HEK293 (cell line): Measurements from ENCODE around the gene KANSL3.
A peak's percentile ranks its signal among the peaks of the same experiment; 100 is the strongest.

Experiments
- CTCF ChIA-PET: fragments of 350-600 bp; formaldehyde crosslinking; extraction: SDS; loops from one replicate; lab custom pipeline; 2021; ENCODE audit warnings: antibody characterized with exemption; lab: Yijun Ruan, JAX
- POLR2A ChIA-PET: fragments of 300-600 bp; formaldehyde crosslinking; extraction: SDS; loops from one replicate; lab custom pipeline; 2020; ENCODE audit warnings: antibody characterized with exemption, inconsistent platforms; lab: Yijun Ruan, JAX
- H3K27ac ChIP-seq: fragments of 200-500 bp; sonication (Bioruptor generic); 2 replicates; pipeline ENCODE4 v1.5.1; 2014; ENCODE audit warnings: low read depth, low read length, control low read depth, inconsistent platforms; ENCODE audit errors: extremely low read depth
- H3K36me3 ChIP-seq, 2 experiments: fragments of 200-500 bp in 1 of 2; sonication (Bioruptor generic) in 1 of 2; 1 replicate in 1 of 2; 2 replicates in 1 of 2; pipeline ENCODE4 v1.5.1; 2014 to 2017; ENCODE audit warnings: inconsistent platforms in 2 of 2, low read length in 2 of 2; ENCODE audit not compliant: control insufficient read depth in 2 of 2, insufficient read depth in 1 of 2
- H3K4me1 ChIP-seq: fragments of 200-500 bp; sonication (Bioruptor generic); 2 replicates; pipeline ENCODE4 v1.5.1; 2014; ENCODE audit warnings: mild to moderate bottlenecking, low read length, inconsistent platforms; ENCODE audit not compliant: control insufficient read depth, insufficient read depth
- H3K4me3 ChIP-seq: 2 replicates; pipeline ENCODE4 v1.5.1; 2011; ENCODE audit warnings: low read depth, mild to moderate bottlenecking, control low read depth, low read length, moderate library complexity
- H3K9me3 ChIP-seq: fragments of 200-500 bp; sonication (Bioruptor generic); 2 replicates; pipeline ENCODE4 v1.5.1; 2014; ENCODE audit warnings: low read depth, low read length, inconsistent platforms; ENCODE audit not compliant: control insufficient read depth, insufficient read depth
- KLF16 ChIP-seq: fragments of 450-650 bp; formaldehyde crosslinking; IDR thresholded peaks from 2 replicates; pipeline ENCODE4 v1.5.1; 2017; ENCODE audit warnings: missing biosample characterization, missing genetic modification characterization
- PRDM4 ChIP-seq: fragments of 450-650 bp; formaldehyde crosslinking; IDR thresholded peaks from 2 replicates; pipeline ENCODE4 v1.5.1; 2017; ENCODE audit warnings: missing biosample characterization, missing genetic modification characterization
- TSHZ1 ChIP-seq: fragments of 450-650 bp; formaldehyde crosslinking; IDR thresholded peaks from 2 replicates; pipeline ENCODE4 v1.5.1; 2016; ENCODE audit warnings: missing biosample characterization, missing genetic modification characterization, borderline replicate concordance
- WT1 ChIP-seq: fragments of 450-650 bp; formaldehyde crosslinking; IDR thresholded peaks from 2 replicates; pipeline ENCODE4 v1.5.1; 2016; ENCODE audit warnings: missing biosample characterization, missing genetic modification characterization
- YY2 ChIP-seq: fragments of 450-650 bp; formaldehyde crosslinking; IDR thresholded peaks from 2 replicates; pipeline ENCODE4 v1.5.1; 2016; ENCODE audit warnings: missing biosample characterization, missing genetic modification characterization
- ZBTB1 ChIP-seq: fragments of 450-650 bp; formaldehyde crosslinking; IDR thresholded peaks from 2 replicates; pipeline ENCODE4 v1.5.1; 2016; ENCODE audit warnings: missing biosample characterization, missing genetic modification characterization
- ZBTB6 ChIP-seq: fragments of 450-650 bp; formaldehyde crosslinking; IDR thresholded peaks from 2 replicates; pipeline ENCODE4 v1.5.1; 2017; ENCODE audit warnings: missing biosample characterization, missing genetic modification characterization
- ZBTB8A ChIP-seq: fragments of 450-650 bp; formaldehyde crosslinking; IDR thresholded peaks from 2 replicates; pipeline ENCODE4 v1.5.1; 2016; ENCODE audit warnings: missing biosample characterization, missing genetic modification characterization
- ZFP69B ChIP-seq: fragments of 450-650 bp; formaldehyde crosslinking; IDR thresholded peaks from 2 replicates; pipeline ENCODE4 v1.5.1; 2016; ENCODE audit warnings: missing biosample characterization, missing genetic modification characterization
- ZNF140 ChIP-seq: fragments of 450-650 bp; formaldehyde crosslinking; IDR thresholded peaks from 2 replicates; pipeline ENCODE4 v1.5.1; 2016; ENCODE audit warnings: missing biosample characterization, missing genetic modification characterization
- ZNF157 ChIP-seq: fragments of 450-650 bp; formaldehyde crosslinking; IDR thresholded peaks from 2 replicates; pipeline ENCODE4 v1.5.1; 2016; ENCODE audit warnings: missing biosample characterization, missing genetic modification characterization
- ZNF416 ChIP-seq: fragments of 450-650 bp; formaldehyde crosslinking; IDR thresholded peaks from 2 replicates; pipeline ENCODE4 v1.5.1; 2016; ENCODE audit warnings: missing biosample characterization, missing genetic modification characterization
- ZNF473 ChIP-seq: fragments of 450-650 bp; formaldehyde crosslinking; IDR thresholded peaks from 2 replicates; pipeline ENCODE4 v1.5.1; 2017; ENCODE audit warnings: missing biosample characterization, missing genetic modification characterization
- ZNF561 ChIP-seq: fragments of 450-650 bp; IDR thresholded peaks from 2 replicates; pipeline ENCODE4 v1.5.1; 2018; ENCODE audit warnings: missing biosample characterization, missing genetic modification characterization, borderline replicate concordance
- ZNF571 ChIP-seq: fragments of 450-650 bp; formaldehyde crosslinking; IDR thresholded peaks from 2 replicates; pipeline ENCODE4 v1.5.0; 2017; ENCODE audit warnings: missing biosample characterization, missing genetic modification characterization
- ZNF585B ChIP-seq: fragments of 450-650 bp; formaldehyde crosslinking; IDR thresholded peaks from 2 replicates; pipeline ENCODE4 v1.5.1; 2016; ENCODE audit warnings: missing biosample characterization, missing genetic modification characterization
- ZNF623 ChIP-seq: fragments of 450-650 bp; formaldehyde crosslinking; IDR thresholded peaks from 2 replicates; pipeline ENCODE4 v1.5.1; 2016; ENCODE audit warnings: missing biosample characterization, missing genetic modification characterization
- ZNF660 ChIP-seq: fragments of 450-650 bp; IDR thresholded peaks from 2 replicates; pipeline ENCODE4 v1.5.1; 2018; ENCODE audit warnings: missing biosample characterization, mild to moderate bottlenecking, missing genetic modification characterization
- TF ChIP-seq, protein P1 (sequence below): fragments of 450-650 bp; formaldehyde crosslinking; IDR thresholded peaks from 2 replicates; pipeline ENCODE4 v1.5.1; 2016; ENCODE audit warnings: missing biosample characterization, missing genetic modification characterization
- TF ChIP-seq, protein P2 (sequence below): fragments of 450-650 bp; formaldehyde crosslinking; IDR thresholded peaks from 2 replicates; pipeline ENCODE4; 2016; ENCODE audit warnings: missing biosample characterization, missing genetic modification characterization

Gene KANSL3

GRCh38 chr2:96638144-96639121, at the start of gene KANSL3 (continued):
- TF ChIP-seq ZBTB8A (tag by site-specific recombination) = 0 out of 2 replicates have a peak, but pooled peaks have one; percentile 52
- peak; percentile 98 for TF ChIP-seq KLF16
- TF ChIP-seq ZFP69B (tag by site-specific recombination) = peak; percentile 83
- TF ChIP-seq, protein P1, sequence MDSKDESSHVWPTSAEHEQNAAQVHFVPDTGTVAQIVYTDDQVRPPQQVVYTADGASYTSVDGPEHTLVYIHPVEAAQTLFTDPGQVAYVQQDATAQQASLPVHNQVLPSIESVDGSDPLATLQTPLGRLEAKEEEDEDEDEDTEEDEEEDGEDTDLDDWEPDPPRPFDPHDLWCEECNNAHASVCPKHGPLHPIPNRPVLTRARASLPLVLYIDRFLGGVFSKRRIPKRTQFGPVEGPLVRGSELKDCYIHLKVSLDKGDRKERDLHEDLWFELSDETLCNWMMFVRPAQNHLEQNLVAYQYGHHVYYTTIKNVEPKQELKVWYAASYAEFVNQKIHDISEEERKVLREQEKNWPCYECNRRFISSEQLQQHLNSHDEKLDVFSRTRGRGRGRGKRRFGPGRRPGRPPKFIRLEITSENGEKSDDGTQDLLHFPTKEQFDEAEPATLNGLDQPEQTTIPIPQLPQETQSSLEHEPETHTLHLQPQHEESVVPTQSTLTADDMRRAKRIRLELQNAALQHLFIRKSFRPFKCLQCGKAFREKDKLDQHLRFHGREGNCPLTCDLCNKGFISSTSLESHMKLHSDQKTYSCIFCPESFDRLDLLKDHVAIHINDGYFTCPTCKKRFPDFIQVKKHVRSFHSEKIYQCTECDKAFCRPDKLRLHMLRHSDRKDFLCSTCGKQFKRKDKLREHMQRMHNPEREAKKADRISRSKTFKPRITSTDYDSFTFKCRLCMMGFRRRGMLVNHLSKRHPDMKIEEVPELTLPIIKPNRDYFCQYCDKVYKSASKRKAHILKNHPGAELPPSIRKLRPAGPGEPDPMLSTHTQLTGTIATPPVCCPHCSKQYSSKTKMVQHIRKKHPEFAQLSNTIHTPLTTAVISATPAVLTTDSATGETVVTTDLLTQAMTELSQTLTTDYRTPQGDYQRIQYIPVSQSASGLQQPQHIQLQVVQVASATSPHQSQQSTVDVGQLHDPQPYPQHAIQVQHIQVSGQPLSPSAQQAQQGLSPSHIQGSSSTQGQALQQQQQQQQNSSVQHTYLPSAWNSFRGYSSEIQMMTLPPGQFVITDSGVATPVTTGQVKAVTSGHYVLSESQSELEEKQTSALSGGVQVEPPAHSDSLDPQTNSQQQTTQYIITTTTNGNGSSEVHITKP = peak; percentile 93
- no peak for TF ChIP-seq ZNF571 (tag by site-specific recombination)
- TF ChIP-seq WT1 = peak; percentile 38; the same call in 1 of the 2 replicates
- TF ChIP-seq TSHZ1 (tag by site-specific recombination) = peak; percentile 77
- TF ChIP-seq ZBTB1 = no peak
- TF ChIP-seq ZNF416 = no peak

DNA sequence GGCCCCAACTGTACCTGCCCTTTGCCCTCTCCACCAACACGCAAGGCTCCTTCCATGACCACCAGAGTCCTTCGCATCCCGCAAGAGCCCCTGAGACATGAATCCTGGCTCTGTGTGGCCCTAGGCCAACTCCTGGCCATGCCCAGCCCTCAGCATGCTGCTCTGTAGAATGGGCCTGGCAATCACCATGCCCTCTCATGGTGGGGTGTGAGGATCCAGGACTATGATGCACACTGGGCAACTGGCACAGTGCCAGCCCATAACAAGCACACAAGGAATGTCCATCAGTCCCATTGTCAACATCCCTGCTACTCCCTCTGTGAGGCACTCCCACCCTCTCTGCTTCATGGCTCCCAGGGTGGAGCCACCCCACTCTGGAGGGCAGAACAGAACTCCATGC, 49.2 kb upstream of the KANSL3 start:
- H3K4me3 ChIP-seq = no peak overlapping the region
- CTCF ChIA-PET = interaction anchor here (0.7 kb wide), 1 partner anchor 142 kb away, joined by 3 read pairs; no protein-coding TSS in a partner anchor
- H3K27ac ChIP-seq = no peak overlapping the region
- POLR2A ChIA-PET = no interaction called here
- H3K9me3 ChIP-seq = no peaks in the 10 kb centered on the region
- no peaks in the 10 kb centered on the region for H3K36me3 ChIP-seq
- H3K4me1 ChIP-seq = peaks cover 11% of the 10 kb centered on the region
- no peak for TF ChIP-seq ZNF585B (tag by site-specific recombination)
- no peak for TF ChIP-seq ZBTB6 (tag by site-specific recombination)
- TF ChIP-seq YY2 (tag by site-specific recombination) = no peak
- no peak for TF ChIP-seq ZNF660 (tag by site-specific recombination)
- no peak for TF ChIP-seq ZBTB8A (tag by site-specific recombination)
- no peak for TF ChIP-seq TSHZ1 (tag by site-specific recombination)
- TF ChIP-seq ZNF140 = no peak
- TF ChIP-seq, protein P2, sequence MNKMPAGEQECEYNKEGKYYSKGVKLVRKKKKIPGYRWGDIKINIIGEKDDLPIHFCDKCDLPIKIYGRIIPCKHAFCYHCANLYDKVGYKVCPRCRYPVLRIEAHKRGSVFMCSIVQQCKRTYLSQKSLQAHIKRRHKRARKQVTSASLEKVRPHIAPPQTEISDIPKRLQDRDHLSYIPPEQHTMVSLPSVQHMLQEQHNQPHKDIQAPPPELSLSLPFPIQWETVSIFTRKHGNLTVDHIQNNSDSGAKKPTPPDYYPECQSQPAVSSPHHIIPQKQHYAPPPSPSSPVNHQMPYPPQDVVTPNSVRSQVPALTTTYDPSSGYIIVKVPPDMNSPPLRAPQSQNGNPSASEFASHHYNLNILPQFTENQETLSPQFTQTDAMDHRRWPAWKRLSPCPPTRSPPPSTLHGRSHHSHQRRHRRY (tag by site-specific recombination) = no peak
- TF ChIP-seq PRDM4 (tag by site-specific recombination) = no peak
- TF ChIP-seq ZNF561 (tag by site-specific recombination) = no peak
- no peak for TF ChIP-seq ZNF473 (tag by site-specific recombination)
- TF ChIP-seq ZNF623 (tag by site-specific recombination) = no peak
- TF ChIP-seq ZNF157 (tag by site-specific recombination) = no peak
